Measurements from ENCODE around the gene COQ4.

- TF ChIP-seq CTCF (IDR thresholded peaks at IDR 0.05), result no peak
- no peak for TF ChIP-seq POLR2A (IDR thresholded peaks at IDR 0.05)
Measured at GRCh38 chr9:128274245-128274644, 48.4 kb upstream of the COQ4 start.

All from uterus (tissue), 2 donors.